ES-I3 (cell line): ENCODE measurements around the gene AQP9.

ENCODE experiments used
- H3K36me3 ChIP-seq: 2 replicates; pipeline ENCODE4 v1.6.1; 2013; ENCODE audit warnings: mild to moderate bottlenecking, low read length, control low read depth, moderate library complexity; ENCODE audit not compliant: insufficient read depth
- H3K4me1 ChIP-seq: 2 replicates; pipeline ENCODE4 v1.6.1; 2013; ENCODE audit warnings: mild to moderate bottlenecking, control low read depth, low read length; ENCODE audit not compliant: insufficient read depth
- H3K9ac ChIP-seq: 2 replicates; pipeline ENCODE4 v1.6.1; 2013; ENCODE audit warnings: low read depth, mild to moderate bottlenecking, low read length, moderate library complexity
- H3K9me3 ChIP-seq: 2 replicates; pipeline ENCODE4 v1.6.1; 2013; ENCODE audit warnings: mild to moderate bottlenecking, low read length, moderate library complexity; ENCODE audit not compliant: control insufficient read depth, insufficient read depth

AQP9 gene

DNA sequence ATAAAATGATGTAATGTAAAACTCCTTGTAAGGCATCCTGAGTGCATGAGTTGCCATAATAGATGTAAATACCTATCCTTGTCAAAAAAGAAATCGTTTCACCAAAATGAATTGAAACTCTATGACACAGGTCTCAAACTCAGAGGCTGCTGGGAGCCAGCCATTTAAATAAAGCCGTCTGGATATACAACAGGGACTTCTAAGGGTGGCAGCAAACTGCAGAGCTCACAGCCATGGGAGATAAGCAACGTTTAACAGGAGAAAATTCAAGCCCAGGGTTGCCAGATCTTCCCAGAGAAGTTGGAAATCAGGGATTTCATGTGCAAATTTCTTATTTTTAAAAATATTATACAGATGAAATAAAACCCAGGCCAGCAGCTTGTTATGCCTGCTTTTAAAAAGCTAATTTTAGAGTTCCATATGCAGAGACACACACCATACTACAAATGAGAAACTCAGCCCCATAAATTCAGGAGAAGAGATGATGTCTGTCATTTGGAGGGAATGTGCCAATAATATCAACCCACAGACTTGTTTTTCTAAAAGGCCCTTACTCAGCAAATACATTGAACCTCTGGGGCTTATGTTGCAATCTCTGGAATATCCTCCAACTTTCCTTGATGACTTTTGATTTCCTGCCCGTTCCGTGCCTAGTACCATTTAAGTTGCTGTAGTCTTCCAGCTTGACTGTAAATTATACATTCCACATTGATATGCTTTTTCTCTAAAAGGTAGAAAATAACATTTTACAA is 75.6 kb downstream of the AQP9 start:
- Histone ChIP-seq H3K9ac (no peak overlapping the region), H3K4me1 (no peaks in the 10 kb centered on the region), H3K9me3 (no peaks in the 10 kb centered on the region), H3K36me3 (no peaks in the 10 kb centered on the region)

DNA sequence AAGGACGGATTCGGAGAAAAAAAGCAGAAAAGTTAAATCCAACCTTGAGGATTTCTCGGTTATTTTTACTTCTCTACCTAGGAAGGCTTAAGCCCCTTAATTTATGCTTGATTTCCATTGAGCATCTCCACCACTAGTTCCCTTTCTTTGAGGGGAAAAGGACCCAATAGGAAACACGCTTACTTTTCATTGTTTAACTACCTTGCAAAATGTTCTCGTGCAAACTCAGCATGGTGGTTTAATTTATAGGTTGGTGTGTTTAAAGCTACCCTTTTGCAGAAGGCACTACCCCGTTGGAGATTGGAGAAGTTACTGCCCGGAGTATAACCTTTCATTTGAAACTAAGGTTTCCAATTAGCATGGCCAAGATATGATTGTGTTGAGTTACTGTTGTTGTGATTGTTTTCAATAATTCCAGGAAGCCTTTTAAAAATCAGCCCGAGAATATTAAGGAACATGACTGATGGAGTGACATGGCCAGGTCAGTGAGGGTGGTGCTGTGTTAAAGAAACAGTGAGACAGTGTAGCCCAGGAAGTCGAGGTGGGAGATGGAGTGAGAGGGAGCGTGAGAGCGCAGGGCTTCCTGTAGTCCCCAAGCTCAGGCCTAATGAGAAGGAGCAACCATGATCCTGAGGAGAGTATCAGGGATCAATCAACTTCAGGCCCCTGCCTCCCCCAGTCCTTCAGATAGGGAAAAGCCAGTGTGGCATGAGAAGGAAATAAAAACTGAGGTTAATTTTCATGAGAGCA is 76.6 kb downstream of the AQP9 start:
- Histone ChIP-seq H3K9me3 (no peaks in the 10 kb centered on the region), H3K9ac (no peak overlapping the region), H3K4me1 (no peaks in the 10 kb centered on the region), H3K36me3 (no peaks in the 10 kb centered on the region)

DNA sequence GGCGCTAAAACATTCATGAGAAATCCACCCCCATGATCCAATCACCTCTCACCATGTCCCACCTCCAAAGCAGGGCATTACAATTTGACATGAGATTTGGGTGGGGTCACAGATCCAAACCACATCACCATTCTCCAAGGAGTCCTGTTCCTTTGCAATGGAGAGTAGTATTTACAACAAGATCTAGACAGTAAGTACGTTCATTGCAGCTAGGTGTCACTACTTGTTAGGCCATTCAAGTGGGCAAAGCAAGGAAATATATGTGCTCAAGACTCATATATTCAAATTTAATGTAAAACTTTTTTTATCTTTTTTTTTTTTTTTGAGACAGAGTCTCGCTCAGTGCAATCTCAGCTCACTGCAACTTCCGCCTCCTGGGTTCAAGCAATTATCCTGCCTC is 79.3 kb downstream of the AQP9 start:
- H3K36me3 ChIP-seq: no peaks in the 10 kb centered on the region
- H3K9me3 ChIP-seq: no peaks in the 10 kb centered on the region
- H3K9ac ChIP-seq: no peak overlapping the region
- no peaks in the 10 kb centered on the region for H3K4me1 ChIP-seq

DNA sequence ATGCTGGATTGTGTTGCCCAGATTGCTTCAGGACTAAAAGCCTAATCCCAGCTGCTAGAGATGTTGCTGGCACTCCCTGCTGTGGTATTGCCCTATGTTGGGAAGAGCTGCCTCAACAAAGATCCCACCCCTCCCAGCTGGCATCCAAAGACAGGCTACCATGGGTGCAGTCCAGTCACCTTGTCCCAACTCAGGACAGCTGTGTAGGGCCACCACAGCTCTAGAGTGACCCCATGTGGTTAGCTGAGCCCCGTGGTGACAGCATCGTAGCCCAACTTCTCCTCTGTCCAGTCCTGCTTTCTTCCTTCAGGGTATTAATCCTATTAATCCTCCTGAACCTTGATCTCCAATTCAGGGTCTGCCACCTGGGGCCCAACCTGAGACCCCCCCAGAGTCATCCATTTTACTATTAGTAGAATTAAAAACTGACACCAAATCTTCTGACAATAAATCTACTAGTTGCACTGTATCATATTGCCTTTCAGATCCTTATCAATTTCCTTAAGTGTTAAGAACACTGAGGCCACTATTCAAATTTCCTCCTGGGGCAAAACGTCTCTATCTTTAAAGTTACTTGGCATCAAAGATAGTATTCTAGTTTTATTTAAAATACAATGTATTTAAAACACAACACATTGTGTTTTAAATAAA is 83.5 kb downstream of the AQP9 start:
- Histone ChIP-seq H3K4me1 (no peaks in the 10 kb centered on the region), H3K9me3 (no peaks in the 10 kb centered on the region), H3K36me3 (no peaks in the 10 kb centered on the region), H3K9ac (no peak overlapping the region)

DNA sequence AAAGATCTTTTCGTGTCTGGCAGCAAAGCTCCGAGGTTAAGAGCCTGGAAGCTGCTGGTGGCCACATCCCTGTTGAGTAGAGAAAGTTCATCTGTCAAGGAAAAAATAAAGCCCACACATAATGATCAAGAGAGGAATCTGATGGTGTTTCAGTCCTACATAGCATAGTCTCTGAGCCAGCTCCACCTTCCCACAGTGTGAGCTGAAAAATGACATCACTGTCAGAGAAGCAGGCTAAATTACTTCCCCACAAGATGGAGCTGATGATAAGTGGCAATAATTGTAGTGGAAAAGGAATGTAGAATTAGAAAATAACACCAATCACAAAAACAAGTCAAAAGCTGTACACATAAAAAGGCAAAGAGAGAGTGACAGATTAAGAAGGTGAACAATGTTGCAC is 84.5 kb downstream of the AQP9 start:
- Histone ChIP-seq H3K9ac (no peak overlapping the region), H3K4me1 (no peaks in the 10 kb centered on the region), H3K9me3 (no peaks in the 10 kb centered on the region), H3K36me3 (no peaks in the 10 kb centered on the region)

DNA sequence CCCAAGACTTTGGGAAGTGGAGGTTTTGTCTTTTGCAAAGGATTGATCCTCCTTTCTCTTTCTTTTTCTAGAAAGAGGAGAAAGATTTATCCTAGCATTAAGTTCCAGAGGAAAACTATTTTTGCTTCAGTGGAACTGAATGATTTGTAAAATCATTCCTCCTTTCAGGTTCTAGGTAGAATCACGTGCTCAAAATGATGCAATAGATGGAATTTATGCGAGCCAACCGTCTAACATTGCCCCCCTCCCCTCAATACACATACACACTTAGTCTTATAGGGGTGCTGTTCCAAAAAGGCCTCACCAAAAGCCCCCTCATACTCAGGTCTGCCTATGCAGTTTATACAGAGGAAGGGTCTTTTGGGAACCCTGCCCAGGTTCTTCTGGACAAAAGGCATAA is 85.3 kb downstream of the AQP9 start:
- Histone ChIP-seq H3K36me3 (no peaks in the 10 kb centered on the region), H3K9me3 (no peaks in the 10 kb centered on the region), H3K4me1 (peaks cover 6% of the 10 kb centered on the region), H3K9ac (no peak overlapping the region)

DNA sequence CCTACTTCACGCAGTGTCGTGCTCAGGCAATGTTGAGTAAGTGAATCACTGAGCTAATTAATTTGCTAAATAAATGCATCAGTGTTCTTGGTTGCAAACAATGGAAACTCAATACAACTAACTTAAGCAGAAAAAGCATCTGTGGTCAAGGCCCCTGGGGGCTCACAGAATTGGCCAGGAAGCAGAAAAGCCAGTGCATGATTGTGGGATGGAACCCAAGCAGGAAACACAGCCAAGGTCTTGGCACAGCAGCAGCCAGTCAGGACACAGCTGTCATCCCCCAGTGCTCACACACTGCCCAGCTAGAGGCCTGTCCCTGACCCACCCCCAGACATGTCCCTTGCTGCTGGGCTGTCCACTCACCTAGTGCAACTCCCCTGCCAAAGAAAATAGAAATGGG is 85.9 kb downstream of the AQP9 start:
- Histone ChIP-seq H3K9me3 (no peaks in the 10 kb centered on the region), H3K4me1 (peaks cover 12% of the 10 kb centered on the region), H3K9ac (no peak overlapping the region), H3K36me3 (no peaks in the 10 kb centered on the region)

DNA sequence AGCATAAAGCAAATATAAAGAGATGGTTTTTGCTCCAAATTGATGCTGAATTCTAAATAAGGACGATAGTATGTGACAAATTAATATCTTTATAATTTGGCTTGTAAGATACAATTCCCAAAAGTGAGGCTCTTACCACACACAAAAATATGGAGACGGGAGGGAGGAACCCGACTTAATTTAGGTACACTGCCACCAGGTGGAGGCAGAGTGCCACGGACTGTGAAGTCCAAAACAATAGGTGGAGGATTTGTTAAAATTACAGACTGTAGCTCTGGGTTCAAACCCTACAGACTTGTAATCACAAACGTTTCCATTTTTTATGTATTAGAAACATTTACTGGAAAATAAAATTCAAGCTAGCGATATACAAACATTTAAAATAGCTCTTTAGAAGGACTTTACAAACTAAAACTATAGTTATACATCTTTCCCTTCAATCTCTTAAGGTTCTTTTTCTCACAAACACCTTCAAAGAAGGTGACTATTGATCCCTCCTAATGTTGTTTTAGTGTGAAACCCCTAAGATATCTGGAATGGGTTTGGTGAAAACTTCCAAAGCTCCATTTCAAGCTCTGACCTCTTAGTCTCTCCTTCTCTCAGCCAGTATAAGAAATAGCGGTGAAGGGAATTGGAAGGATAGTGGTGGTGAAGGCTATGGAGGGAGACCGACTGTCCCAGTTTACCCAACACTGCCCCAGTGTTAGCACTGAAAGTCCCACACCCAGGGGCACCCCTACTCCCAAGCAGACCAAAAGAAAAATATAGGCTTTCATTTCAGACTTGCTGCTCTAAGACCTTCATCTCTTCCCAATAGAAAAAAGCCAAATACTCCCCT is 89.7 kb downstream of the AQP9 start:
- peaks cover 26% of the 10 kb centered on the region for H3K4me1 ChIP-seq
- H3K9ac ChIP-seq: no peak overlapping the region
- H3K9me3 ChIP-seq: no peaks in the 10 kb centered on the region
- H3K36me3 ChIP-seq: no peaks in the 10 kb centered on the region

DNA sequence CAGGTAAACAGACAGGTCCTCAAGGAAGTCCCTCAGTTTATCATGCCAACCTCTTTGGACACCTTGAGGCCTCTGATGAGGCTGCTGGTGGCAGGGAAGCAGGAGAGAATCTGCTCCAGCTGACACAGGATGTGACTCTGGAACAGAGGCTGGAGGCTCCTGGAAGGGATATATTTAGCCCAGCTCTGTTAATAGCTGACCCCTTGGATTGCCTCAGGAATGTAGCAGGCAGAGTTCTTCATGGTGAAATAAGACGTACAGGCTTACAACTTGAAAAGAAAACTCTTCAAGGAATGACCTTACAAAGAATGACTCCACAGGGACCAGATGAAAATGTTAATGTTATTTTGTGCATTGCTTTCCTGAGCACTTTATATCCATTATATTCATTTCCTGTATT is 90.5 kb downstream of the AQP9 start:
- peak overlapping the region; percentile 19; the same call in 1 of the 2 replicates for H3K9ac ChIP-seq
- peaks cover 26% of the 10 kb centered on the region for H3K4me1 ChIP-seq
- H3K9me3 ChIP-seq: no peaks in the 10 kb centered on the region
- no peaks in the 10 kb centered on the region for H3K36me3 ChIP-seq

DNA sequence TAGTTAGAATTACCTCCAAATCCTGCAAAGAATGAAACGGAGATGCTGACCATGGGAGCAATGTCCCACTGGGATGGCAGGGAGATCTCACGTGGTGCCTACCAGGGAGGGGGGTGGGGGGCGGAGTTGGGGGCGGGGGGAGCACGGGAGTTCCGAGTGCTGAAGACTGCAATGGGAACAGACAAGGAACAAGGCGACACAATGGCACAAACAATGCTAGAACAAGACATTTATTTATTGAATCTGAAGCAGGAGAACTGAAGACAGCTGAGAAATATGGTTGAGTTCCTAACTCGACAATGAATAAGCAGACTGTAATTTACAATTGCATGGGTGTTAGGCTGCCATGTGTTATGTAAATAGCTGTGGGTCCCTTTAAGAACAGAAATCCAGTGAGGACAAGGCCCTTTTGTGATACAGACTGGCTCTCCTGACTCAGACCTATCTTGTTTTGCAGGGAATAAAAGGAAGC is 91.2 kb downstream of the AQP9 start:
- Histone ChIP-seq H3K4me1 (peaks cover 26% of the 10 kb centered on the region), H3K36me3 (no peaks in the 10 kb centered on the region)

DNA sequence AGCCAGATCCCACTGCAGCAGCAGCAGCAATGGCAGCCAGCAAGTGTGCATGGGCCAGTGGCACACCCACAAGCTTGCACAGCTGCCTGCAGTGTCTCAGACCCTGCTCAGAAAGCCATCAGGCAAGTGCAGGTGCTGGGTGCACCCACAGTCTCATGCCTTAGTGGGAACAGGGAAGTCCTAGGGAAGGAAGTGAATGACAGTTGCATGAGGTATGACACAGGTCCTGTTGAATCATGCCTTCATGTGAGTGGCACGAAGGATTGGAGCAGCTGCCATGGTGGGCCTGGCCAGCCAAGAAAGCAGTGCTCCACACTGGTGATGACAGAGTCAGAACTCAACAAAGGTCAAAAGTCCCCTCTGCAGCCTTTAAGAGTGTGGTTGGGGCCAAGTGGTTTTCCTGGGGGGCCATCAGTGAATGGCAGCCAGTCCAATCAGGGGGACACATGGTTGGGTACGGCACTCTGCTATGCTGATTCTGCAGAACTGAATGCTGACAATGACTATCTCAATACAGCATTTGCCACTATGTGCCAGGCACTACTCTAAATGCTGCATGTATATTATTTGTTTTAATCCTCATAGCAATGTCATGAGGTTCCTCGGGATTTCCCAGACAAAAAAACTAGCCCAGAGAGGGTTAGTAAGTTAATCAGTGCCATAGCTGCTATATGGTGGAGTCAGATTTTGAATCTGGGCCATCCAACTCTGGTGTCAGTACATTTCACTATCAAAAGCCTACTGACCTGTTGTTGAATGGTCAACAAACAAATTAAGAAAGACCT is 94.3 kb downstream of the AQP9 start:
- H3K4me1 ChIP-seq: peaks cover 26% of the 10 kb centered on the region
- no peaks in the 10 kb centered on the region; the same call in 1 of the 2 replicates for H3K9me3 ChIP-seq
- no peak overlapping the region for H3K9ac ChIP-seq
- H3K36me3 ChIP-seq: no peaks in the 10 kb centered on the region

More for the DNA sequence above, 91.2 kb downstream of the AQP9 start:
- Histone ChIP-seq H3K9me3 (no peaks in the 10 kb centered on the region), H3K9ac (peak overlapping the region; percentile 32; the same call in 1 of the 2 replicates)

DNA sequence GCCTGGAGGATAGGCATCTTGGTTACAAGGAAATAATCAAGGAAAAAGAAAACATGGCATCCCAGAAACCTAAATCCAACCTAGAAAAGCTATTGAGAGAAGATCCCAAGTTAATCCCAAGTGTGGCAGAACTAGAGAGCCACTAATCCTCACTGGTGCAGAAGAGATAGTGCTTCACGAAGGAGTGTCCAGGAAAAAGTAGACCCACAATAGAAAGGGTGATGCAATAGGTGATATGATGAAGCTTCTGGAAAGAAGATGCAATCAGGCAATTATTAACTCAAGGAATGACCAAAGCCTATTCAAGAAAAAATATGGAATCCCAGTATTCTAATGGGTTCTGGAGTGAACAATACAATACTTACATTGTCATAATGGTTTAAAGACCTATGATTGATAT is 95.2 kb downstream of the AQP9 start:
- Histone ChIP-seq H3K36me3 (no peaks in the 10 kb centered on the region), H3K9ac (no peak overlapping the region), H3K4me1 (peaks cover 21% of the 10 kb centered on the region), H3K9me3 (no peaks in the 10 kb centered on the region; the same call in 1 of the 2 replicates)
